GM23248 (cell line): ENCODE measurements around the gene ANKRD12.

Experiments
- EZH2 ChIP-seq: fragments of 200-600 bp; sonication (generic); IDR thresholded peaks from 2 replicates; pipeline ENCODE4 v1.6.1; 2018; ENCODE audit warnings: antibody characterized with exemption, mild to moderate bottlenecking; ENCODE audit not compliant: insufficient read depth, poor library complexity, severe bottlenecking
- EZH2phosphoT487 ChIP-seq: fragments of 200-600 bp; sonication (generic); IDR thresholded peaks from 2 replicates; pipeline ENCODE4 v1.6.1; 2018; ENCODE audit warnings: antibody characterized with exemption, moderate library complexity, mild to moderate bottlenecking, low read depth; ENCODE audit not compliant: insufficient read depth

DNA sequence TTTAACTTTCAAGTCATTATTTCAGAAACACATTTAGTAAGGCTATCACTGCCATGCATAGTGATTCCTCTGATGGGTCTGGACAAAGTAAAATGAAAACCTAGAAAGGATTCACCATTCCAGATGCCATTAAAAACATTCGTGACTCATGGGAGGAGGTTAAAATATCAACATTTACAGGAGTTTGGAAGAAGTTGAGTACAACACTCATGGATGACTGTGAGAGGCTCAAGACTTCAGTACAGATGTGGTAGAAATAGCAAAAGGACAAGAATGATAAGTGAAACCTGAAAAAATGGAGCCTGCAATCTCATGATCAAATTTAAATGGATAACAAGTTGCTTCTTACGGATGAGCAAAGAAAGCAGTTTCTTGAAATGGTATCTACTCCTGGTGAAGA, 192.2 kb downstream of the ANKRD12 start:
- TF ChIP-seq EZH2: no peak
- TF ChIP-seq EZH2phosphoT487: no peak
